Measurements from ENCODE around the gene PRTG.

GRCh38 chr15:55632434-55632833, 110.5 kb downstream of the PRTG start:
- no peak for TF ChIP-seq CTCF (IDR thresholded peaks at IDR 0.05; ENCODE audit: low read depth, low read length, poor library complexity, severe bottlenecking)
- no peak for TF ChIP-seq EZH2phosphoT487 (IDR thresholded peaks at IDR 0.05; ENCODE audit: borderline replicate concordance, low read length)

Data from DOHH2 (cell line).